Measurements from ENCODE around the gene PIWIL4. TPM values are rescaled to one million over a fixed set of nuclear protein-coding genes. Genes with fewer than 3 reads are reported as not detected.
A peak's percentile ranks its signal among the peaks of the same experiment; 100 is the strongest.
"Not testable (repeated sequence)": the region's sequence is repeated elsewhere in the genome, so short reads cannot be mapped to it uniquely, and the experiment has no call there.

The PIWIL4 gene
- polyA plus RNA-seq, 1 donor from 2014 or later = 1.3 TPM

DNA sequence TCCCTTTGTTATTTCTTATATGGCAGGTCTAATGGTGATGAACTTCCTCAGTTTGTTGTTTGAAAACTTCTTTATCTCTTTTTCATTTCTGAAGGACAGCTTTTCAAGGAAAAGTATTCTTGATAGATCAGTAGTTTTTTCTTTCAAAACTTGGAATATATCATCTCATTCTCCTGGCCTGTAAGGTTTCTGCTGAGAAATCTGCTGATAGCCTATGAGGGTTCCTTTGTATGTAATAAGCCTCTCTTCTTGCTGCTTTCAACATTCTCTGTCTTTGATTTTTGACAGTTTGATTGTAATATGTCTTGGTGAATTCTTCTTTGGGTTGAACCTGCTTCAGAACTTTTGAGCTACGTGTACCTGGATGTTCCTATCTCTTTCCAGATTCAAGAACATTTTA lies 46.0 kb downstream of the PIWIL4 start:
- Histone ChIP-seq H4K20me1 (ENCODE audit: insufficient read depth) (no peaks in the 10 kb centered on the region), H3K4me2 (ENCODE audit: low read length) (no peak overlapping the region), H3K9me2 (ENCODE audit: insufficient read depth, low read length) (no peaks in the 10 kb centered on the region), H3K36me3 (ENCODE audit: insufficient read depth, low read length) (no peaks in the 10 kb centered on the region), H3K9ac (ENCODE audit: low read length) (no peak overlapping the region), H3F3A (ENCODE audit: insufficient read depth, low read length, poor library complexity, severe bottlenecking) (no peaks in the 10 kb centered on the region), H3K27ac (ENCODE audit: low read length) (no peak overlapping the region), H3K4me3 (ENCODE audit: low read length) (no peak overlapping the region), H2AFZ (ENCODE audit: low read depth, low read length) (no peak overlapping the region), H3K27me3 (ENCODE audit: insufficient read depth, low read depth, low read length) (no peaks in the 10 kb centered on the region), H3K79me2 (replicated peaks; ENCODE audit: insufficient read depth, low read length) (no peaks in the 10 kb centered on the region), H3K9me3 (ENCODE audit: low read length) (peaks cover 5% of the 10 kb centered on the region)
- no peak for TF ChIP-seq POLR2AphosphoS5 (IDR thresholded peaks at IDR 0.05)
- no peak for TF ChIP-seq REST (IDR thresholded peaks at IDR 0.05; ENCODE audit: borderline replicate concordance)
- no peak for TF ChIP-seq MXI1 (conservative IDR thresholded peaks at IDR 0.05; ENCODE audit: poor library complexity, severe bottlenecking)
- no peak for TF ChIP-seq SMC3 (conservative IDR thresholded peaks at IDR 0.05; ENCODE audit: poor library complexity)

DNA sequence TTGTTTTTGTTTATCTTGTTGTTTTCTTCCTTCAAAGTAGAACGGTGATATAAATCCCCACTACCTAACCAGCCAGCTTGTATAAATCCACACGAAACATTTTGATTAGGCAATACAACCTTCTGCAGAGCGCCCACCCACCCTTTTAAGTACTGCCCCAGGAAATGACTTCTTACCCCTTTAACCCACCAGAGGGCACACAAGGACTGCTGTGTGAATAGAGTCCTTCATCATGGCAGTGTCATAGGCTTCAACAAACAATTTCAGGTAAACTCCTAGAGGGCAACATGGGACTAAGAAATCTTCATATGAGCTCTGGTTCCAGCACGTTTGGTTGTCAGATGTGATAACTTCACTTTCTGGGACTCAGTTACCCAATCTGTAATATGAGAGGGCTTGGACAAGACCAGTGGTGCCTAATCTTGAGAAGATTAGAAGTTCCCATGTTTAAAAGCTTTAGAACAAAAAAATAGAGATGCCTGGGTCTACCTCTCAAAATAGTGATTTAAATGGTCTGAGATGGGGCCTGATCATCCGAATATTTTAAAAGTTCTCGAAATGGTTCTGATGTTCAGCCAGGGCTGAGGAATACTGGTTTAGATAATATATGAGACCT lies 56.1 kb downstream of the PIWIL4 start:
- Histone ChIP-seq H3K9me2 (ENCODE audit: insufficient read depth, low read length) (no peaks in the 10 kb centered on the region), H3F3A (ENCODE audit: insufficient read depth, low read length, poor library complexity, severe bottlenecking) (no peaks in the 10 kb centered on the region), H2AFZ (ENCODE audit: low read depth, low read length) (no peak overlapping the region), H3K27ac (ENCODE audit: low read length) (no peak overlapping the region), H3K27me3 (ENCODE audit: insufficient read depth, low read depth, low read length) (no peaks in the 10 kb centered on the region), H3K9me3 (ENCODE audit: low read length) (no peaks in the 10 kb centered on the region), H3K4me3 (ENCODE audit: low read length) (no peak overlapping the region), H3K9ac (ENCODE audit: low read length) (no peak overlapping the region), H3K79me2 (replicated peaks; ENCODE audit: insufficient read depth, low read length) (no peaks in the 10 kb centered on the region), H3K36me3 (ENCODE audit: insufficient read depth, low read length) (no peaks in the 10 kb centered on the region), H4K20me1 (ENCODE audit: insufficient read depth) (no peaks in the 10 kb centered on the region), H3K4me2 (ENCODE audit: low read length) (no peak overlapping the region)
- TF ChIP-seq CTCF (IDR thresholded peaks at IDR 0.05; ENCODE audit: poor library complexity, severe bottlenecking) = peak; percentile 88
- peak; percentile 93 for TF ChIP-seq SMC3 (conservative IDR thresholded peaks at IDR 0.05; ENCODE audit: poor library complexity)
- peak; percentile 95 for TF ChIP-seq RAD21 (conservative IDR thresholded peaks at IDR 0.05)
- TF ChIP-seq REST (IDR thresholded peaks at IDR 0.05; ENCODE audit: borderline replicate concordance) = no peak
- no peak for TF ChIP-seq POLR2AphosphoS5 (IDR thresholded peaks at IDR 0.05)
- TF ChIP-seq EP300 (conservative IDR thresholded peaks at IDR 0.05; ENCODE audit: poor library complexity, severe bottlenecking) = no peak
- no peak for TF ChIP-seq EZH2 (IDR thresholded peaks at IDR 0.05; ENCODE audit: borderline replicate concordance, insufficient read depth, low read length, poor library complexity, severe bottlenecking)

DNA sequence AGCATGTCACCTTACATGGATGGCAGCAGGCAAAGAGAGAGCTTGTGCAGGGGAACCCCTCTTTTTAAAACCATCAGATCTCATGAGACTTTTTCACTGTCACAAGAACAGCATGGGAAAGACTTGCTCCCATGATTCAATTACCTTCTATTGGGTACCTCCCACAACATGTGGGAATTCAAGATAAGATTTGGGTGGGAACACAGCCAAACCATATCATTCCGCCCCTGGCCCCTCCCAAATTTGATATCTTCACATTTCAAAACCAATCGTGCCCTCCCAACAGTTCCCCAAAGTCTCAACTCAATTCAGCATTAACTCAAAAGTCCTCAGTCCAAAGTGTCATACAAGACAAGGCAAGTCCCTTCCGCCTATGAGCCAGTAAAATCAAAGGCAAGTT lies 58.3 kb downstream of the PIWIL4 start:
- not testable (repeated sequence) for H3F3A ChIP-seq (ENCODE audit: insufficient read depth, low read length, poor library complexity, severe bottlenecking); H3K9me3 ChIP-seq (ENCODE audit: low read length); H3K36me3 ChIP-seq (ENCODE audit: insufficient read depth, low read length); H3K9ac ChIP-seq (ENCODE audit: low read length); H4K20me1 ChIP-seq (ENCODE audit: insufficient read depth); H3K79me2 ChIP-seq (replicated peaks; ENCODE audit: insufficient read depth, low read length); H3K27me3 ChIP-seq (ENCODE audit: insufficient read depth, low read depth, low read length); H3K27ac ChIP-seq (ENCODE audit: low read length); H3K4me2 ChIP-seq (ENCODE audit: low read length); H2AFZ ChIP-seq (ENCODE audit: low read depth, low read length); H3K4me3 ChIP-seq (ENCODE audit: low read length); H3K9me2 ChIP-seq (ENCODE audit: insufficient read depth, low read length)

GRCh38 chr11:94627003-94627560 lies 59.9 kb downstream of the PIWIL4 start:
- not testable (repeated sequence) for H3K9me3 ChIP-seq (ENCODE audit: low read length); H3K4me2 ChIP-seq (ENCODE audit: low read length); H3K27me3 ChIP-seq (ENCODE audit: insufficient read depth, low read depth, low read length); H3F3A ChIP-seq (ENCODE audit: insufficient read depth, low read length, poor library complexity, severe bottlenecking); H3K9me2 ChIP-seq (ENCODE audit: insufficient read depth, low read length); H3K9ac ChIP-seq (ENCODE audit: low read length); H3K27ac ChIP-seq (ENCODE audit: low read length); H3K4me3 ChIP-seq (ENCODE audit: low read length); H4K20me1 ChIP-seq (ENCODE audit: insufficient read depth); H3K79me2 ChIP-seq (replicated peaks; ENCODE audit: insufficient read depth, low read length); H3K36me3 ChIP-seq (ENCODE audit: insufficient read depth, low read length); H2AFZ ChIP-seq (ENCODE audit: low read depth, low read length)
